WTC11 (cell line): ENCODE data around the gene SAT1. TPM values are rescaled to one million over a fixed set of nuclear protein-coding genes. Genes with fewer than 3 reads are reported as not detected.

Experiments used
- ATAC-seq: fragments of 200-7000 bp; cut with Tn5 transposase; 2 replicates; pipeline ENCODE4 v1.10.0; 2021; ENCODE audit warnings: mild to moderate bottlenecking, moderate library complexity
- CTCF ChIA-PET: fragments of 300-600 bp; sonication (Branson Sonifier 250); formaldehyde crosslinking; loops from one replicate; lab custom pipeline; 2021; ENCODE audit warnings: antibody characterized with exemption; lab: Charles Lee
- POLR2A ChIA-PET: fragments of 350-600 bp; sonication (Branson Sonifier 250); formaldehyde crosslinking; loops from one replicate; lab custom pipeline; 2021; ENCODE audit warnings: antibody characterized with exemption; lab: Charles Lee
- DNase-seq: peaks from one replicate; pipeline ENCODE4 v3.0.0; 2021; ENCODE audit warnings: low spot score
- H3K27ac Mint-ChIP-seq: 2 replicates; pipeline ENCODE4 v1.8.0; 2021; ENCODE audit warnings: mixed read lengths
- H3K27me3 Mint-ChIP-seq: 2 replicates; pipeline ENCODE4 v1.8.0; 2021; ENCODE audit warnings: low read depth, mild to moderate bottlenecking, moderate library complexity, mixed read lengths
- H3K36me3 Mint-ChIP-seq: 2 replicates; pipeline ENCODE4 v1.8.0; 2021; ENCODE audit warnings: mixed read lengths
- H3K4me1 Mint-ChIP-seq: 2 replicates; pipeline ENCODE4 v1.8.0; 2022; ENCODE audit warnings: mixed read lengths
- H3K4me3 Mint-ChIP-seq: 2 replicates; pipeline ENCODE4 v1.8.0; 2021; ENCODE audit warnings: mild to moderate bottlenecking, moderate library complexity, mixed read lengths
- H3K9me3 Mint-ChIP-seq: 2 replicates; pipeline ENCODE4 v1.8.0; 2021; ENCODE audit warnings: mixed read lengths
- AR ChIP-seq: fragments of 250-450 bp; sonication (Bioruptor Pico); IDR thresholded peaks from 2 replicates; pipeline ENCODE4 v1.9.0; 2021; ENCODE audit warnings: mild to moderate bottlenecking
- ATF3 ChIP-seq: sonication (generic); formaldehyde crosslinking; conservative IDR thresholded peaks from 2 replicates; pipeline ENCODE4 v1.8.1; 2022; ENCODE audit warnings: mild to moderate bottlenecking, missing genetic modification reagents
- CREB1 ChIP-seq: sonication (generic); formaldehyde crosslinking; IDR thresholded peaks from 2 replicates; pipeline ENCODE4 v1.8.0; 2023; ENCODE audit warnings: mild to moderate bottlenecking, missing genetic modification reagents
- GRHL2 ChIP-seq: fragments of 250-450 bp; sonication (Bioruptor Pico); IDR thresholded peaks from 2 replicates; pipeline ENCODE4 v1.8.0; 2022; ENCODE audit warnings: mild to moderate bottlenecking, moderate library complexity; ENCODE audit not compliant: insufficient replicate concordance, severe bottlenecking
- KAT7 ChIP-seq: sonication (generic); formaldehyde crosslinking; IDR thresholded peaks from 2 replicates; pipeline ENCODE4 v1.8.1; 2023; ENCODE audit warnings: missing genetic modification reagents, mild to moderate bottlenecking, borderline replicate concordance
- MYBL2 ChIP-seq: sonication (generic); formaldehyde crosslinking; IDR thresholded peaks from 2 replicates; pipeline ENCODE4 v1.8.1; 2023; ENCODE audit warnings: mild to moderate bottlenecking, moderate library complexity, missing genetic modification reagents
- NR3C1 ChIP-seq: sonication (generic); formaldehyde crosslinking; conservative IDR thresholded peaks from 2 replicates; pipeline ENCODE4 v1.8.1; 2023; ENCODE audit warnings: low read depth, mild to moderate bottlenecking, missing genetic modification reagents
- PRDM15 ChIP-seq: sonication (generic); formaldehyde crosslinking; IDR thresholded peaks from 2 replicates; pipeline ENCODE4 v1.8.0; 2022; ENCODE audit warnings: missing genetic modification reagents
- SP1 ChIP-seq: sonication (generic); formaldehyde crosslinking; conservative IDR thresholded peaks from 2 replicates; pipeline ENCODE4 v1.8.1; 2022; ENCODE audit warnings: missing genetic modification reagents
- USF1 ChIP-seq: sonication (generic); formaldehyde crosslinking; IDR thresholded peaks from 2 replicates; pipeline ENCODE4 v1.8.0; 2022; ENCODE audit warnings: mild to moderate bottlenecking, missing genetic modification reagents
- ZBTB43 ChIP-seq: sonication (generic); formaldehyde crosslinking; IDR thresholded peaks from 2 replicates; pipeline ENCODE4 v1.8.1; 2023; ENCODE audit warnings: mild to moderate bottlenecking, missing genetic modification reagents
- ZNF138 ChIP-seq: sonication (generic); formaldehyde crosslinking; conservative IDR thresholded peaks from 2 replicates; pipeline ENCODE4 v1.8.1; 2022; ENCODE audit warnings: mild to moderate bottlenecking, moderate library complexity, missing genetic modification reagents
- ZNF396 ChIP-seq: fragments of 250-450 bp; sonication (Bioruptor Pico); IDR thresholded peaks from 2 replicates; pipeline ENCODE4 v1.8.0; 2021; ENCODE audit warnings: mild to moderate bottlenecking, moderate library complexity, borderline replicate concordance
- ZNF423 ChIP-seq: fragments of 250-450 bp; sonication (Bioruptor Pico); IDR thresholded peaks from 2 replicates; pipeline ENCODE4 v2.1.2; 2022; ENCODE audit warnings: mild to moderate bottlenecking, moderate library complexity
- ZNF532 ChIP-seq: fragments of 250-450 bp; sonication (Bioruptor Pico); IDR thresholded peaks from 2 replicates; pipeline ENCODE4 v1.9.0; 2021; ENCODE audit warnings: mild to moderate bottlenecking, borderline replicate concordance
- total RNA-seq: library from RNA; stranded (reverse); gene quantifications from 3 replicates; pipeline ENCODE4 v1.2.3, GENCODE V29; 2021
- TF ChIP-seq, protein P1 (sequence below): sonication (generic); formaldehyde crosslinking; IDR thresholded peaks from 2 replicates; pipeline ENCODE4 v1.8.0; 2023; ENCODE audit warnings: mild to moderate bottlenecking, missing genetic modification reagents

Gene SAT1
- total RNA-seq, 1 experiment from 2014 or later: 70.7 TPM

DNA sequence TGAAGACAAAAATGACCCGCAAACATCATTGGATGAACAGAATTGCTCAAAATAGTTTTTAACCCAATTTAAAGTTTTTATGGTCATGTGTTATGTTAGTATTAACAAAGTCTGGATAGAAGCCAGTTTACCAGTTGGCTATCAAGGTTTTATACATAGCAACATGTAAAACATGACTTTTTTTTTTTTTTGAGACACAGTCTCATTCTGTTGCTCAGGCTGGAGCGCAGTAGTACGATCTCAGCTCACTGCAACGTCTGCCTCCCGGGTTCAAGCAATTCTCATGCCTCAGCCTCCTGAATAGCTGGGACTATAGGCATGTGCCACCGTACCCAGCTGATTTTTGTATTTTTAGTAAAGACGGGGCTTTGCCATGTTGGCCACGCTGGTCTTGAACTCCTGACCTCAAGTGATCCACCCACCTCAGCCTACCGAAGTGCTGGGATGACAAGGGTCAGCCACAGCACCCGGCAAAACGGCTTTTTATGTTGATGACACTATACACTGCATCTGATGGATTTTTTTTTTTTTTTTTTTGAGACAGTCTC lies 3.4 kb downstream of the SAT1 start:
- H3K36me3 Mint-ChIP-seq: peaks cover 24% of the 10 kb centered on the region
- CTCF ChIA-PET: no interaction called here
- ATAC-seq (no peak), DNase-seq (no peak)
- peaks cover 28% of the 10 kb centered on the region for H3K4me1 Mint-ChIP-seq
- no peak for TF ChIP-seq SP1 (CRISPR knock-in tag)
- TF ChIP-seq ZNF423 (CRISPR knock-in tag): no peak
- TF ChIP-seq PRDM15: no peak
- TF ChIP-seq ZNF532 (CRISPR knock-in tag): no peak
- no peak for TF ChIP-seq KAT7 (CRISPR knock-in tag)
- no peak for TF ChIP-seq GRHL2 (CRISPR knock-in tag)
- TF ChIP-seq ZNF138 (CRISPR knock-in tag): no peak
- no peak for TF ChIP-seq USF1
- no peak for TF ChIP-seq ATF3 (CRISPR knock-in tag)
- TF ChIP-seq ZNF396 (CRISPR knock-in tag): no peak
- no peak for TF ChIP-seq ZBTB43 (CRISPR knock-in tag)
- no peak for TF ChIP-seq MYBL2 (CRISPR knock-in tag)
- TF ChIP-seq, protein P1, sequence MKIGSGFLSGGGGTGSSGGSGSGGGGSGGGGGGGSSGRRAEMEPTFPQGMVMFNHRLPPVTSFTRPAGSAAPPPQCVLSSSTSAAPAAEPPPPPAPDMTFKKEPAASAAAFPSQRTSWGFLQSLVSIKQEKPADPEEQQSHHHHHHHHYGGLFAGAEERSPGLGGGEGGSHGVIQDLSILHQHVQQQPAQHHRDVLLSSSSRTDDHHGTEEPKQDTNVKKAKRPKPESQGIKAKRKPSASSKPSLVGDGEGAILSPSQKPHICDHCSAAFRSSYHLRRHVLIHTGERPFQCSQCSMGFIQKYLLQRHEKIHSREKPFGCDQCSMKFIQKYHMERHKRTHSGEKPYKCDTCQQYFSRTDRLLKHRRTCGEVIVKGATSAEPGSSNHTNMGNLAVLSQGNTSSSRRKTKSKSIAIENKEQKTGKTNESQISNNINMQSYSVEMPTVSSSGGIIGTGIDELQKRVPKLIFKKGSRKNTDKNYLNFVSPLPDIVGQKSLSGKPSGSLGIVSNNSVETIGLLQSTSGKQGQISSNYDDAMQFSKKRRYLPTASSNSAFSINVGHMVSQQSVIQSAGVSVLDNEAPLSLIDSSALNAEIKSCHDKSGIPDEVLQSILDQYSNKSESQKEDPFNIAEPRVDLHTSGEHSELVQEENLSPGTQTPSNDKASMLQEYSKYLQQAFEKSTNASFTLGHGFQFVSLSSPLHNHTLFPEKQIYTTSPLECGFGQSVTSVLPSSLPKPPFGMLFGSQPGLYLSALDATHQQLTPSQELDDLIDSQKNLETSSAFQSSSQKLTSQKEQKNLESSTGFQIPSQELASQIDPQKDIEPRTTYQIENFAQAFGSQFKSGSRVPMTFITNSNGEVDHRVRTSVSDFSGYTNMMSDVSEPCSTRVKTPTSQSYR (CRISPR knock-in tag): no peak
- no peak for TF ChIP-seq AR (CRISPR knock-in tag)
- TF ChIP-seq NR3C1: no peak
- TF ChIP-seq CREB1 (CRISPR knock-in tag): no peak
- H3K4me3 Mint-ChIP-seq: no peak overlapping the region
- POLR2A ChIA-PET: no interaction called here
- no peaks in the 10 kb centered on the region for H3K9me3 Mint-ChIP-seq
- no peak overlapping the region for H3K27ac Mint-ChIP-seq
- H3K27me3 Mint-ChIP-seq: no peaks in the 10 kb centered on the region; the same call in 1 of the 2 replicates
